ENCODE measurements around the gene IDUA.

Gene IDUA

GRCh38 chr4:1039493-1040343 lies 52.9 kb downstream of the IDUA start:
- Histone ChIP-seq H3K4me3 (replicated peaks; ENCODE audit: insufficient read depth, low read length) (no peak overlapping the region), H3K27ac (replicated peaks) (no peak overlapping the region), H3K27me3 (ENCODE audit: insufficient read depth, poor library complexity, severe bottlenecking) (peaks cover 9% of the 10 kb centered on the region)
- no peak for DNase-seq (ENCODE audit: low read depth in 1 of 2, low spot score in 1 of 2)
- TF ChIP-seq SPI1 (IDR thresholded peaks at IDR 0.05; ENCODE audit: borderline replicate concordance, low read depth) (no peak), REST (IDR thresholded peaks at IDR 0.05; ENCODE audit: insufficient replicate concordance, low read depth) (no peak), POLR2AphosphoS5 (IDR thresholded peaks at IDR 0.05; ENCODE audit: low read depth) (no peak), GABPA (IDR thresholded peaks at IDR 0.05; ENCODE audit: low read depth) (no peak)
- TF ChIP-seq, protein P1, sequence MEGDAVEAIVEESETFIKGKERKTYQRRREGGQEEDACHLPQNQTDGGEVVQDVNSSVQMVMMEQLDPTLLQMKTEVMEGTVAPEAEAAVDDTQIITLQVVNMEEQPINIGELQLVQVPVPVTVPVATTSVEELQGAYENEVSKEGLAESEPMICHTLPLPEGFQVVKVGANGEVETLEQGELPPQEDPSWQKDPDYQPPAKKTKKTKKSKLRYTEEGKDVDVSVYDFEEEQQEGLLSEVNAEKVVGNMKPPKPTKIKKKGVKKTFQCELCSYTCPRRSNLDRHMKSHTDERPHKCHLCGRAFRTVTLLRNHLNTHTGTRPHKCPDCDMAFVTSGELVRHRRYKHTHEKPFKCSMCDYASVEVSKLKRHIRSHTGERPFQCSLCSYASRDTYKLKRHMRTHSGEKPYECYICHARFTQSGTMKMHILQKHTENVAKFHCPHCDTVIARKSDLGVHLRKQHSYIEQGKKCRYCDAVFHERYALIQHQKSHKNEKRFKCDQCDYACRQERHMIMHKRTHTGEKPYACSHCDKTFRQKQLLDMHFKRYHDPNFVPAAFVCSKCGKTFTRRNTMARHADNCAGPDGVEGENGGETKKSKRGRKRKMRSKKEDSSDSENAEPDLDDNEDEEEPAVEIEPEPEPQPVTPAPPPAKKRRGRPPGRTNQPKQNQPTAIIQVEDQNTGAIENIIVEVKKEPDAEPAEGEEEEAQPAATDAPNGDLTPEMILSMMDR (IDR thresholded peaks at IDR 0.05; ENCODE audit: insufficient read depth, low read length) = no peak

GRCh38 chr4:1040344-1041146 lies 53.7 kb downstream of the IDUA start:
- no peak for DNase-seq (ENCODE audit: low read depth in 1 of 2, low spot score in 1 of 2)
- Histone ChIP-seq H3K27me3 (ENCODE audit: insufficient read depth, poor library complexity, severe bottlenecking) (peaks cover 12% of the 10 kb centered on the region), H3K27ac (replicated peaks) (no peak overlapping the region), H3K4me3 (replicated peaks; ENCODE audit: insufficient read depth, low read length) (no peak overlapping the region)
- TF ChIP-seq, protein P1 (IDR thresholded peaks at IDR 0.05; ENCODE audit: insufficient read depth, low read length) = no peak
- TF ChIP-seq GABPA (IDR thresholded peaks at IDR 0.05; ENCODE audit: low read depth) (no peak), SPI1 (IDR thresholded peaks at IDR 0.05; ENCODE audit: borderline replicate concordance, low read depth) (no peak), POLR2AphosphoS5 (IDR thresholded peaks at IDR 0.05; ENCODE audit: low read depth) (no peak), REST (IDR thresholded peaks at IDR 0.05; ENCODE audit: insufficient replicate concordance, low read depth) (no peak)

GRCh38 chr4:1041147-1041935 lies 54.5 kb downstream of the IDUA start:
- TF ChIP-seq POLR2AphosphoS5 (IDR thresholded peaks at IDR 0.05; ENCODE audit: low read depth) (no peak), REST (IDR thresholded peaks at IDR 0.05; ENCODE audit: insufficient replicate concordance, low read depth) (no peak), GABPA (IDR thresholded peaks at IDR 0.05; ENCODE audit: low read depth) (no peak), SPI1 (IDR thresholded peaks at IDR 0.05; ENCODE audit: borderline replicate concordance, low read depth) (no peak)
- TF ChIP-seq, protein P1 (IDR thresholded peaks at IDR 0.05; ENCODE audit: insufficient read depth, low read length) = no peak
- H3K27me3 ChIP-seq (ENCODE audit: insufficient read depth, poor library complexity, severe bottlenecking) = peaks cover 12% of the 10 kb centered on the region
- no peak for DNase-seq (ENCODE audit: low read depth in 1 of 2, low spot score in 1 of 2)
- H3K4me3 ChIP-seq (replicated peaks; ENCODE audit: insufficient read depth, low read length) = no peak overlapping the region
- H3K27ac ChIP-seq (replicated peaks) = no peak overlapping the region

Measured in HL-60 (cell line).